HepG2 (cell line): ENCODE results near the gene TTC28. TPM values are rescaled to one million over a fixed set of nuclear protein-coding genes. Genes with fewer than 3 reads are reported as not detected.

ENCODE experiments used
- ATAC-seq: fragments of 200-7000 bp; cut with Tn5 transposase; 3 replicates; pipeline ENCODE4 v1.9.1; 2020; ENCODE audit warnings: mild to moderate bottlenecking, moderate library complexity
- BruUV-seq: library from RNA; stranded (reverse); fragments of 400-500 nt; replicated peaks from 2 replicates; lab custom pipeline; 2021; lab: Mats Ljungman, UMichigan
- CTCF ChIA-PET: fragments of 300-600 bp; formaldehyde crosslinking; extraction: SDS; loops from one replicate; lab custom pipeline; 2021; ENCODE audit warnings: low total read pairs, inconsistent platforms, low intra/inter-chr PET ratio; lab: Yijun Ruan, JAX
- POLR2A ChIA-PET: fragments of 350-600 bp; sonication (Branson Sonifier 250); formaldehyde crosslinking; loops from one replicate; lab custom pipeline; 2020; ENCODE audit warnings: antibody characterized with exemption, inconsistent platforms; lab: Yijun Ruan, JAX
- DNase-seq: peaks from one replicate; pipeline ENCODE4 v3.0.0-alpha.2; 2015; ENCODE audit warnings: low spot score
- FAIRE-seq: peaks from 3 replicates; lab custom pipeline; 2011; peaks lifted over from hg19 to GRCh38; lab: Jason Lieb, UNC
- H2AFZ ChIP-seq: one replicate; pipeline ENCODE4 v1.6.1; 2011; ENCODE audit warnings: low read length, inconsistent platforms
- H3K27ac ChIP-seq: fragments of 300-600 bp; 3 replicates; pipeline ENCODE4 v1.8.0; 2011; ENCODE audit warnings: mixed run types, mild to moderate bottlenecking, mixed read lengths, low read length, inconsistent platforms; ENCODE audit not compliant: insufficient read depth; ENCODE audit errors: extremely low read length
- H3K27me3 ChIP-seq, 2 experiments: fragments of 200-600 bp in 1 of 2; 2 replicates in 1 of 2; 3 replicates in 1 of 2; pipeline versions ENCODE4 v1.6.0 to v1.8.0; 2011; ENCODE audit warnings: low read length in 2 of 2, mild to moderate bottlenecking in 2 of 2, moderate library complexity in 2 of 2, inconsistent platforms in 1 of 2; ENCODE audit not compliant: insufficient read depth in 2 of 2, control insufficient read depth in 1 of 2
- H3K36me3 ChIP-seq, 2 experiments: fragments of 200-600 bp in 1 of 2; replicated peaks in 1 of 2; 2 replicates in 1 of 2; 3 replicates in 1 of 2; pipeline versions ENCODE4 v1.5.1 to v1.8.0; 2011; ENCODE audit warnings: low read length in 2 of 2, inconsistent platforms in 1 of 2; ENCODE audit not compliant: insufficient read depth in 2 of 2, control insufficient read depth in 1 of 2
- H3K4me1 ChIP-seq: 2 replicates; pipeline ENCODE4 v1.5.1; 2012; ENCODE audit warnings: low read length, inconsistent platforms; ENCODE audit not compliant: insufficient read depth
- H3K4me2 ChIP-seq: 2 replicates; pipeline ENCODE4 v1.6.0; 2011; ENCODE audit warnings: low read depth, low read length, inconsistent platforms
- H3K4me3 ChIP-seq, 3 experiments: fragments of 200-600 bp in 1 of 3; sonication (generic), shearing (Covaris generic) in 1 of 3; replicated peaks in 1 of 3; 2 replicates each; pipeline ENCODE4 v1.5.1; 2011 to 2016; ENCODE audit warnings: low read length in 3 of 3, inconsistent platforms in 2 of 3, low read depth in 2 of 3, mild to moderate bottlenecking in 2 of 3, control low read depth in 1 of 3, mixed read lengths in 1 of 3; ENCODE audit not compliant: insufficient read depth in 1 of 3
- H3K79me2 ChIP-seq: one replicate; pipeline ENCODE4 v1.6.1; 2011; ENCODE audit warnings: low read length, inconsistent platforms; ENCODE audit not compliant: insufficient read depth
- H3K9ac ChIP-seq: 2 replicates; pipeline ENCODE4 v1.6.0; 2011; ENCODE audit warnings: mild to moderate bottlenecking, low read depth, low read length, inconsistent platforms; ENCODE audit not compliant: insufficient read depth
- H3K9me3 ChIP-seq: 2 replicates; pipeline ENCODE4 v1.5.1; 2012; ENCODE audit warnings: mild to moderate bottlenecking, low read length
- H4K20me1 ChIP-seq: 2 replicates; pipeline ENCODE4 v1.6.0; 2011; ENCODE audit warnings: inconsistent platforms, mild to moderate bottlenecking, low read length, moderate library complexity; ENCODE audit not compliant: insufficient read depth
- GLMP ChIP-seq: sonication (generic); formaldehyde crosslinking; IDR thresholded peaks from 2 replicates; pipeline ENCODE4 v1.9.0; 2021; ENCODE audit warnings: missing genetic modification reagents, mild to moderate bottlenecking, borderline replicate concordance
- RBM22 ChIP-seq: fragments of 200-400 bp; formaldehyde crosslinking; optimal IDR thresholded peaks from 2 replicates; pipeline ENCODE3; 2017; ENCODE audit warnings: mild to moderate bottlenecking, low read length, moderate library complexity
- TFAP4 ChIP-seq: sonication (generic); IDR thresholded peaks from 2 replicates; pipeline ENCODE4 v1.6.1; 2016; ENCODE audit warnings: low read depth, borderline replicate concordance
- ZBTB10 ChIP-seq: sonication (generic); formaldehyde crosslinking; IDR thresholded peaks from 2 replicates; pipeline ENCODE4 v1.4.0; 2020; ENCODE audit warnings: missing genetic modification reagents, borderline replicate concordance
- ZFY ChIP-seq: sonication (generic); formaldehyde crosslinking; IDR thresholded peaks from 2 replicates; pipeline ENCODE4 v1.4.0; 2020; ENCODE audit warnings: missing genetic modification reagents
- ZNF317 ChIP-seq: sonication (generic); formaldehyde crosslinking; IDR thresholded peaks from 2 replicates; pipeline ENCODE4 v1.5.0; 2020; ENCODE audit warnings: mild to moderate bottlenecking, missing genetic modification reagents
- WGBS: methylation state at CpG from one replicate; pipeline ENCODE4 v1.1.6; 2017; ENCODE audit warnings: low lambda C conversion rate; 5-methylcytosine and 5-hydroxymethylcytosine counted together
- in situ Hi-C: cut with HindIII; loops from 2 replicates; pipeline ENCODE4 v1.10.0; 2017; ENCODE audit warnings: low pct_unique_long_range_greater_than_20kb; ENCODE audit not compliant: extremely low pct_ligation_motif_present
- intact Hi-C: fragments of 100-400 bp; cut with micrococcal nuclease; formaldehyde crosslinking; loops from one replicate; pipeline ENCODE4 v1.10.0; 2022; ENCODE audit not compliant: unreplicated experiment
- polyA plus RNA-seq, 8 experiments: library from polyadenylated mRNA; depleted of rRNA in 3 of 8; stranded (reverse) in 7 of 8; unstranded in 1 of 8; fragments of >200 nt; fragmentation: Illumina TruSeq in 4 of 8; extraction: Trizol in 4 of 8; gene quantifications; 2 replicates each; pipeline versions ENCODE4 v1.2.1 to v1.2.3, GENCODE V29; 2011 to 2016; ENCODE audit warnings: low read depth in 4 of 8, missing spikeins in 1 of 8, mixed read lengths in 1 of 8; ENCODE audit not compliant: insufficient read depth in 1 of 8
- total RNA-seq, 5 experiments: library from RNA; depleted of rRNA; stranded (reverse); fragments of >200 nt; fragmentation: Illumina TruSeq; extraction: Trizol; gene quantifications; 2 replicates each; pipeline ENCODE4 v1.2.3, GENCODE V29; 2016; ENCODE audit warnings: low read depth in 1 of 5

TTC28 gene
- total and polyA plus RNA-seq, 2 of the 13 experiments (the other 11 are each of a cell fraction or from before 2014, with no cell fraction given), result 4.2 to 13.1 TPM

- WGBS, result 82% methylated on average over 6 of the region's 6 CpGs
- no peak overlapping the region for H3K27ac ChIP-seq
- no peak overlapping the region for H3K4me2 ChIP-seq
- in situ Hi-C loops (loop anchor here (5.0 kb wide), 2 partner anchors 388 to 538 kb away; no protein-coding TSS in a partner anchor), intact Hi-C loops (no loop called here)
- ATAC-seq (no peak), FAIRE-seq (no peak), DNase-seq (no peak)
- POLR2A ChIA-PET, result no interaction called here
- no TSS peak for BruUV-seq
- CTCF ChIA-PET, result interaction anchor here (3.7 kb wide), 1 partner anchor 540 kb away, joined by 31 read pairs; no protein-coding TSS in a partner anchor
- H3K9ac ChIP-seq, result no peak overlapping the region
- H3K79me2 ChIP-seq, result no peaks in the 10 kb centered on the region
- H3K9me3 ChIP-seq, result no peaks in the 10 kb centered on the region
- H3K36me3 ChIP-seq, result no peaks in the 10 kb centered on the region
- no peaks in the 10 kb centered on the region for H3K27me3 ChIP-seq
- H2AFZ ChIP-seq, result no peak overlapping the region
- H3K4me3 ChIP-seq, result no peak overlapping the region
- peaks cover 7% of the 10 kb centered on the region for H3K4me1 ChIP-seq
- H4K20me1 ChIP-seq, result no peaks in the 10 kb centered on the region
- no peak for TF ChIP-seq ZFY
- TF ChIP-seq TFAP4, result no peak
- TF ChIP-seq ZBTB10, result no peak
- TF ChIP-seq RBM22, result no peak
- TF ChIP-seq GLMP (CRISPR knock-in tag), result no peak
- TF ChIP-seq ZNF317 (CRISPR knock-in tag), result no peak
These were observed 625.5 kb downstream of the TTC28 start for GRCh38 chr22:28053896-28054818.
